Body of pancreas (tissue), 4 donors: ENCODE data around the gene DNAJC8.

Experiments
- POLR2A ChIP-seq, 3 donors: fragments of 450-650 bp; IDR thresholded peaks; one replicate each; pipeline ENCODE4 v1.6.1; 2016; ENCODE audit warnings: antibody characterized with exemption in 3 of 3, mild to moderate bottlenecking in 2 of 3
- TF ChIP-seq, protein P1 (sequence below), 7 experiments: fragments of 450-650 bp in 4 of 7; fragments of 200-600 bp in 3 of 7; sonication (generic) in 3 of 7; IDR thresholded peaks; one replicate each; pipeline ENCODE4 v1.5.1; 2016 to 2019; ENCODE audit warnings: antibody characterized with exemption in 7 of 7

DNA sequence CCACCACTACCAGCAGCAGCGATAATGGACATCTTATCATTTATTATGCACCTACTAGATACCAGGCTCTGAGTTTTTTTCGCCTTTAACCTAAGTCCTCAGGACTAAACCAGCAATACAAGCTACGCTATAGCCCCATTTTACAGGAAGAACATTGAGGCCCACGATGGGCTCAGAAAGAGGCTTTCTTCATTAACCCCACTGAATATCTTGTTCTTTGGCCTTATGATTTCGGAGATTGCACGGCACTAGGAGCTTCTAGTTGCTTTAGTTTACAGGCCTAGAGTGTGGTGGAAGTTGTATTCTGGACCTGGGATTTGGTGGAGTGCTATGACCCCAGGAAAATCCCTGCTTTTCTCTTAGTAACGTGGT is 28.0 kb upstream of the DNAJC8 start:
- TF ChIP-seq, protein P1, sequence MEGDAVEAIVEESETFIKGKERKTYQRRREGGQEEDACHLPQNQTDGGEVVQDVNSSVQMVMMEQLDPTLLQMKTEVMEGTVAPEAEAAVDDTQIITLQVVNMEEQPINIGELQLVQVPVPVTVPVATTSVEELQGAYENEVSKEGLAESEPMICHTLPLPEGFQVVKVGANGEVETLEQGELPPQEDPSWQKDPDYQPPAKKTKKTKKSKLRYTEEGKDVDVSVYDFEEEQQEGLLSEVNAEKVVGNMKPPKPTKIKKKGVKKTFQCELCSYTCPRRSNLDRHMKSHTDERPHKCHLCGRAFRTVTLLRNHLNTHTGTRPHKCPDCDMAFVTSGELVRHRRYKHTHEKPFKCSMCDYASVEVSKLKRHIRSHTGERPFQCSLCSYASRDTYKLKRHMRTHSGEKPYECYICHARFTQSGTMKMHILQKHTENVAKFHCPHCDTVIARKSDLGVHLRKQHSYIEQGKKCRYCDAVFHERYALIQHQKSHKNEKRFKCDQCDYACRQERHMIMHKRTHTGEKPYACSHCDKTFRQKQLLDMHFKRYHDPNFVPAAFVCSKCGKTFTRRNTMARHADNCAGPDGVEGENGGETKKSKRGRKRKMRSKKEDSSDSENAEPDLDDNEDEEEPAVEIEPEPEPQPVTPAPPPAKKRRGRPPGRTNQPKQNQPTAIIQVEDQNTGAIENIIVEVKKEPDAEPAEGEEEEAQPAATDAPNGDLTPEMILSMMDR (IDR thresholded peaks at IDR 0.05) = no peak
- no peak for TF ChIP-seq POLR2A (IDR thresholded peaks at IDR 0.05)
